Measurements from ENCODE around the gene ABHD4. TPM values are rescaled to one million over a fixed set of nuclear protein-coding genes. Genes with fewer than 3 reads are reported as not detected.

ABHD4 gene
- total and polyA plus RNA-seq, 10 of the 15 experiments (the other 5 are each of a cell fraction or from before 2014, with no cell fraction given): 5.4 to 28.7 (median 10.8) TPM

DNA sequence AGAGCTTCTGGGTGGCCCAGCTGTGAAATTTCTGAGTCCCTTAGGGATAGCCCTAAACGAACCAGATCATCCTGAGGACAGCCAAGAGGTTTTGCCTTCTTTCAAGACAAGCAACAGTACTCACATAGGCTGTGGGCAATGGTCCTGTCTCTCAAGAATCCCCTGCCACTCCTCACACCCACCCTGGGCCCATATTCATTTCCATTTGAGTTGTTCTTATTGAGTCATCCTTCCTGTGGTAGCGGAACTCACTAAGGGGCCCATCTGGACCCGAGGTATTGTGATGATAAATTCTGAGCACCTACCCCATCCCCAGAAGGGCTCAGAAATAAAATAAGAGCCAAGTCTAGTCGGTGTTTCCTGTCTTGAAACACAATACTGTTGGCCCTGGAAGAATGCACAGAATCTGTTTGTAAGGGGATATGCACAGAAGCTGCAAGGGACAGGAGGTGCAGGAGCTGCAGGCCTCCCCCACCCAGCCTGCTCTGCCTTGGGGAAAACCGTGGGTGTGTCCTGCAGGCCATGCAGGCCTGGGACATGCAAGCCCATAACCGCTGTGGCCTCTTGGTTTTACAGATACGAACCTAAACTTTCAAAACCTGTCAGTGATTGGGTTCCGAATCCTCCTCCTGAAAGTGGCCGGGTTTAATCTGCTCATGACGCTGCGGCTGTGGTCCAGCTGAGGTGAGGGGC, 48.0 kb upstream of the ABHD4 start:
- H3K79me2 ChIP-seq (ENCODE audit: control insufficient read depth, insufficient read depth, low read length): peaks cover 3% of the 10 kb centered on the region
- peak overlapping the region; percentile 97 for H3K27ac ChIP-seq (ENCODE audit: control insufficient read depth, insufficient read depth)
- ChIA-PET RAD21 (ENCODE audit: unreplicated experiment) (interaction anchor here (0.8 to 6.6 kb wide), 16 partner anchors 8 to 305 kb away, joined by 3 to 48 read pairs (median 6); no protein-coding TSS in a partner anchor), POLR2A (interaction anchor here (0.5 to 6.3 kb wide), 16 partner anchors 11 to 170 kb away, joined by 3 to 74 read pairs (median 4); no protein-coding TSS in a partner anchor), SMC1A (ENCODE audit: uncharacterized antibody, unreplicated experiment) (interaction anchor here (0.7 to 9.2 kb wide), 22 partner anchors 8 to 231 kb away, joined by 3 to 105 read pairs (median 4); no protein-coding TSS in a partner anchor), CTCF (interaction anchor here (0.8 to 7.1 kb wide), 9 partner anchors 11 to 92 kb away, joined by 3 to 58 read pairs (median 4); no protein-coding TSS in a partner anchor)
- no peak overlapping the region; the same call in 1 of the 2 replicates for H3K4me3 ChIP-seq
- DNase-seq (ENCODE audit: low read depth, low spot score) (peak; percentile 87), FAIRE-seq (peak; percentile 85), ATAC-seq (peak; percentile 85)
- in situ Hi-C loops (cut with MboI): no loop called here
- peak overlapping the region; percentile 81 for H3K4me2 ChIP-seq (ENCODE audit: control insufficient read depth, insufficient read depth)
- peaks cover 24 to 34% of the 10 kb centered on the region in 2 experiments for H3K36me3 ChIP-seq (ENCODE audit: control insufficient read depth in 2 of 2, insufficient read depth in 2 of 2, low read length in 1 of 2)
- H3K9me3 ChIP-seq (replicated peaks; ENCODE audit: control insufficient read depth, insufficient read depth, low read length): no peaks in the 10 kb centered on the region
- no peaks in the 10 kb centered on the region for H3K27me3 ChIP-seq (replicated peaks in 1 of 2; ENCODE audit: control insufficient read depth in 2 of 2, insufficient read depth in 2 of 2, low read length in 1 of 2)
- H4K20me1 ChIP-seq (ENCODE audit: control insufficient read depth, insufficient read depth): no peaks in the 10 kb centered on the region
- WGBS (ENCODE audit: insufficient coverage, insufficient replicate concordance, low lambda C conversion rate, missing lambda C conversion rate): 0% methylated on average over 11 of the region's 11 CpGs
- peaks cover 61% of the 10 kb centered on the region for H3K4me1 ChIP-seq (ENCODE audit: control insufficient read depth, insufficient read depth, low read length)
- H2AFZ ChIP-seq (ENCODE audit: control insufficient read depth, low read depth, low read length): no peak overlapping the region
- intact Hi-C loops (cut with micrococcal nuclease; ENCODE audit: unreplicated experiment): loop anchor here (1.0 kb wide), 2 partner anchors 13 to 41 kb away; no protein-coding TSS in a partner anchor
- no TSS peak for BruUV-seq (replicated peaks)
- peak overlapping the region; percentile 74 for H3K9ac ChIP-seq (ENCODE audit: control insufficient read depth, insufficient read depth, low read length)
- TF ChIP-seq YBX1 (IDR thresholded peaks at IDR 0.05) (no peak), EP300 (IDR thresholded peaks at IDR 0.05; ENCODE audit: borderline replicate concordance in 1 of 2, control insufficient read depth in 1 of 2, low read depth in 2 of 2, low read length in 2 of 2) (peak; percentile 60 to 82; a peak in 2 of 4 replicates), MEF2A (IDR thresholded peaks at IDR 0.05; ENCODE audit: insufficient read depth, low read depth, low read length) (0 out of 2 replicates have a peak, but pooled peaks have one; percentile 5), HCFC1 (IDR thresholded peaks at IDR 0.05; ENCODE audit: low read length) (no peak), IKZF1 (conservative IDR thresholded peaks at IDR 0.05) (peak; percentile 79), DPF2 (IDR thresholded peaks at IDR 0.05) (peak; percentile 70; the same call in 1 of the 2 replicates), MYB (IDR thresholded peaks at IDR 0.05; ENCODE audit: borderline replicate concordance, low read depth, low read length) (no peak), EED (IDR thresholded peaks at IDR 0.05; ENCODE audit: low read depth) (peak; percentile 88)
- TF ChIP-seq, protein P1, sequence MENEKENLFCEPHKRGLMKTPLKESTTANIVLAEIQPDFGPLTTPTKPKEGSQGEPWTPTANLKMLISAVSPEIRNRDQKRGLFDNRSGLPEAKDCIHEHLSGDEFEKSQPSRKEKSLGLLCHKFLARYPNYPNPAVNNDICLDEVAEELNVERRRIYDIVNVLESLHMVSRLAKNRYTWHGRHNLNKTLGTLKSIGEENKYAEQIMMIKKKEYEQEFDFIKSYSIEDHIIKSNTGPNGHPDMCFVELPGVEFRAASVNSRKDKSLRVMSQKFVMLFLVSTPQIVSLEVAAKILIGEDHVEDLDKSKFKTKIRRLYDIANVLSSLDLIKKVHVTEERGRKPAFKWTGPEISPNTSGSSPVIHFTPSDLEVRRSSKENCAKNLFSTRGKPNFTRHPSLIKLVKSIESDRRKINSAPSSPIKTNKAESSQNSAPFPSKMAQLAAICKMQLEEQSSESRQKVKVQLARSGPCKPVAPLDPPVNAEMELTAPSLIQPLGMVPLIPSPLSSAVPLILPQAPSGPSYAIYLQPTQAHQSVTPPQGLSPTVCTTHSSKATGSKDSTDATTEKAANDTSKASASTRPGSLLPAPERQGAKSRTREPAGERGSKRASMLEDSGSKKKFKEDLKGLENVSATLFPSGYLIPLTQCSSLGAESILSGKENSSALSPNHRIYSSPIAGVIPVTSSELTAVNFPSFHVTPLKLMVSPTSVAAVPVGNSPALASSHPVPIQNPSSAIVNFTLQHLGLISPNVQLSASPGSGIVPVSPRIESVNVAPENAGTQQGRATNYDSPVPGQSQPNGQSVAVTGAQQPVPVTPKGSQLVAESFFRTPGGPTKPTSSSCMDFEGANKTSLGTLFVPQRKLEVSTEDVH (IDR thresholded peaks at IDR 0.05; ENCODE audit: low read depth, partially characterized antibody): no peak
- TF ChIP-seq, protein P2, sequence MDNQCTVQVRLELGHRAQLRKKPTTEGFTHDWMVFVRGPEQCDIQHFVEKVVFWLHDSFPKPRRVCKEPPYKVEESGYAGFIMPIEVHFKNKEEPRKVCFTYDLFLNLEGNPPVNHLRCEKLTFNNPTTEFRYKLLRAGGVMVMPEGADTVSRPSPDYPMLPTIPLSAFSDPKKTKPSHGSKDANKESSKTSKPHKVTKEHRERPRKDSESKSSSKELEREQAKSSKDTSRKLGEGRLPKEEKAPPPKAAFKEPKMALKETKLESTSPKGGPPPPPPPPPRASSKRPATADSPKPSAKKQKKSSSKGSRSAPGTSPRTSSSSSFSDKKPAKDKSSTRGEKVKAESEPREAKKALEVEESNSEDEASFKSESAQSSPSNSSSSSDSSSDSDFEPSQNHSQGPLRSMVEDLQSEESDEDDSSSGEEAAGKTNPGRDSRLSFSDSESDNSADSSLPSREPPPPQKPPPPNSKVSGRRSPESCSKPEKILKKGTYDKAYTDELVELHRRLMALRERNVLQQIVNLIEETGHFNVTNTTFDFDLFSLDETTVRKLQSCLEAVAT (IDR thresholded peaks at IDR 0.05): peak; percentile 62; the same call in 1 of the 2 replicates
- TF ChIP-seq, protein P3, sequence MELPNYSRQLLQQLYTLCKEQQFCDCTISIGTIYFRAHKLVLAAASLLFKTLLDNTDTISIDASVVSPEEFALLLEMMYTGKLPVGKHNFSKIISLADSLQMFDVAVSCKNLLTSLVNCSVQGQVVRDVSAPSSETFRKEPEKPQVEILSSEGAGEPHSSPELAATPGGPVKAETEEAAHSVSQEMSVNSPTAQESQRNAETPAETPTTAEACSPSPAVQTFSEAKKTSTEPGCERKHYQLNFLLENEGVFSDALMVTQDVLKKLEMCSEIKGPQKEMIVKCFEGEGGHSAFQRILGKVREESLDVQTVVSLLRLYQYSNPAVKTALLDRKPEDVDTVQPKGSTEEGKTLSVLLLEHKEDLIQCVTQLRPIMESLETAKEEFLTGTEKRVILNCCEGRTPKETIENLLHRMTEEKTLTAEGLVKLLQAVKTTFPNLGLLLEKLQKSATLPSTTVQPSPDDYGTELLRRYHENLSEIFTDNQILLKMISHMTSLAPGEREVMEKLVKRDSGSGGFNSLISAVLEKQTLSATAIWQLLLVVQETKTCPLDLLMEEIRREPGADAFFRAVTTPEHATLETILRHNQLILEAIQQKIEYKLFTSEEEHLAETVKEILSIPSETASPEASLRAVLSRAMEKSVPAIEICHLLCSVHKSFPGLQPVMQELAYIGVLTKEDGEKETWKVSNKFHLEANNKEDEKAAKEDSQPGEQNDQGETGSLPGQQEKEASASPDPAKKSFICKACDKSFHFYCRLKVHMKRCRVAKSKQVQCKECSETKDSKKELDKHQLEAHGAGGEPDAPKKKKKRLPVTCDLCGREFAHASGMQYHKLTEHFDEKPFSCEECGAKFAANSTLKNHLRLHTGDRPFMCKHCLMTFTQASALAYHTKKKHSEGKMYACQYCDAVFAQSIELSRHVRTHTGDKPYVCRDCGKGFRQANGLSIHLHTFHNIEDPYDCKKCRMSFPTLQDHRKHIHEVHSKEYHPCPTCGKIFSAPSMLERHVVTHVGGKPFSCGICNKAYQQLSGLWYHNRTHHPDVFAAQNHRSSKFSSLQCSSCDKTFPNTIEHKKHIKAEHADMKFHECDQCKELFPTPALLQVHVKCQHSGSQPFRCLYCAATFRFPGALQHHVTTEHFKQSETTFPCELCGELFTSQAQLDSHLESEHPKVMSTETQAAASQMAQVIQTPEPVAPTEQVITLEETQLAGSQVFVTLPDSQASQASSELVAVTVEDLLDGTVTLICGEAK (IDR thresholded peaks at IDR 0.05; ENCODE audit: borderline replicate concordance): no peak
- TF ChIP-seq, protein P4, sequence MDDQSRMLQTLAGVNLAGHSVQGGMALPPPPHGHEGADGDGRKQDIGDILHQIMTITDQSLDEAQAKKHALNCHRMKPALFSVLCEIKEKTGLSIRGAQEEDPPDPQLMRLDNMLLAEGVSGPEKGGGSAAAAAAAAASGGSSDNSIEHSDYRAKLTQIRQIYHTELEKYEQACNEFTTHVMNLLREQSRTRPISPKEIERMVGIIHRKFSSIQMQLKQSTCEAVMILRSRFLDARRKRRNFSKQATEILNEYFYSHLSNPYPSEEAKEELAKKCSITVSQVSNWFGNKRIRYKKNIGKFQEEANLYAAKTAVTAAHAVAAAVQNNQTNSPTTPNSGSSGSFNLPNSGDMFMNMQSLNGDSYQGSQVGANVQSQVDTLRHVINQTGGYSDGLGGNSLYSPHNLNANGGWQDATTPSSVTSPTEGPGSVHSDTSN (IDR thresholded peaks at IDR 0.05; ENCODE audit: insufficient replicate concordance, low read depth, low read length): peak; percentile 63
